Activated CD4-positive, alpha-beta T cell treated with anti-CD3 and anti-CD28 coated beads, Interleukin-2, amount 10 ng/mL, durations not matched to agents 24 days and 14 days (primary cell): Measurements from ENCODE around the gene SYN1. TPM values are rescaled to one million over a fixed set of nuclear protein-coding genes. Genes with fewer than 3 reads are reported as not detected.

Source experiments
- DNase-seq: peaks from one replicate; pipeline ENCODE4 v3.0.0; 2022
- H3K27ac Mint-ChIP-seq: one replicate; pipeline ENCODE4 v1.8.0; 2022; ENCODE audit warnings: mild to moderate bottlenecking, mixed read lengths
- H3K27me3 Mint-ChIP-seq: one replicate; pipeline ENCODE4 v1.8.0; 2022; ENCODE audit warnings: mixed read lengths
- H3K36me3 Mint-ChIP-seq: one replicate; pipeline ENCODE4 v1.8.0; 2022; ENCODE audit warnings: low read depth, mild to moderate bottlenecking, mixed read lengths
- H3K4me1 Mint-ChIP-seq: one replicate; pipeline ENCODE4 v1.8.0; 2021; ENCODE audit warnings: mixed read lengths
- H3K4me3 Mint-ChIP-seq: one replicate; pipeline ENCODE4 v1.8.0; 2022; ENCODE audit warnings: mild to moderate bottlenecking, moderate library complexity, mixed read lengths
- H3K9me3 Mint-ChIP-seq: one replicate; pipeline ENCODE4 v1.8.0; 2021; ENCODE audit warnings: mixed read lengths
- intact Hi-C: fragments of 100-400 bp; cut with micrococcal nuclease; formaldehyde crosslinking; loops from one replicate; pipeline ENCODE4 v1.15.1; 2023
- total RNA-seq: library from RNA; stranded (reverse); gene quantifications from 2 replicates; pipeline ENCODE4 v1.2.3, GENCODE V29; 2022

The SYN1 gene
- total RNA-seq, 1 donor from 2014 or later = 0.49 TPM

- Mint-ChIP-seq H3K27ac (peak overlapping the region; percentile 84), H3K4me3 (peak overlapping the region; percentile 83), H3K27me3 (no peaks in the 10 kb centered on the region), H3K36me3 (peaks cover 14% of the 10 kb centered on the region), H3K9me3 (no peaks in the 10 kb centered on the region), H3K4me1 (peaks cover 22% of the 10 kb centered on the region)
- intact Hi-C loops = no loop called here
- peak; percentile 68 for DNase-seq
Measured at GRCh38 chrX:47628982-47629381, 9.3 kb upstream of the SYN1 start.

- Mint-ChIP-seq H3K27me3 (peaks cover 9% of the 10 kb centered on the region), H3K4me3 (no peak overlapping the region), H3K27ac (no peak overlapping the region), H3K4me1 (peaks cover 28% of the 10 kb centered on the region), H3K9me3 (no peaks in the 10 kb centered on the region), H3K36me3 (peaks cover 10% of the 10 kb centered on the region)
- intact Hi-C loops = no loop called here
- no peak for DNase-seq
Measured at GRCh38 chrX:47625365-47625764, 5.7 kb upstream of the SYN1 start.

- H3K4me3 Mint-ChIP-seq = peak overlapping the region; percentile 83
- H3K27ac Mint-ChIP-seq = no peak overlapping the region
- peaks cover 20% of the 10 kb centered on the region for H3K4me1 Mint-ChIP-seq
- intact Hi-C loops = loop anchor here (5.0 kb wide), 1 partner anchor 41 kb away; the partner anchor contains the start of gene TIMP1
- peak; percentile 75 for DNase-seq
- peaks cover 9% of the 10 kb centered on the region for H3K36me3 Mint-ChIP-seq
- no peaks in the 10 kb centered on the region for H3K9me3 Mint-ChIP-seq
- H3K27me3 Mint-ChIP-seq = peaks cover 13% of the 10 kb centered on the region
Measured at GRCh38 chrX:47623540-47624027, 3.9 kb upstream of the SYN1 start.

- peaks cover 25% of the 10 kb centered on the region for H3K27me3 Mint-ChIP-seq
- H3K27ac Mint-ChIP-seq = no peak overlapping the region
- DNase-seq = no peak
- no peak overlapping the region for H3K4me3 Mint-ChIP-seq
- intact Hi-C loops = loop anchor here (2.0 to 5.0 kb wide), 2 partner anchors 40 to 61 kb away; partner anchors contain the start of genes ARAF and TIMP1
- peaks cover 6% of the 10 kb centered on the region for H3K36me3 Mint-ChIP-seq
- H3K9me3 Mint-ChIP-seq = no peaks in the 10 kb centered on the region
- peaks cover 16% of the 10 kb centered on the region for H3K4me1 Mint-ChIP-seq
Measured at GRCh38 chrX:47621851-47622250, 2.2 kb upstream of the SYN1 start.

GRCh38 chrX:47620303-47620685, 637 bp upstream of the SYN1 start:
- intact Hi-C loops = loop anchor here (2.0 to 5.0 kb wide), 2 partner anchors 38 to 59 kb away; partner anchors contain the start of genes ARAF and TIMP1
- Mint-ChIP-seq H3K27ac (no peak overlapping the region), H3K36me3 (peaks cover 3% of the 10 kb centered on the region), H3K27me3 (peaks cover 31% of the 10 kb centered on the region), H3K4me3 (peak overlapping the region; percentile 51), H3K9me3 (no peaks in the 10 kb centered on the region), H3K4me1 (peaks cover 16% of the 10 kb centered on the region)
- DNase-seq = no peak

- Mint-ChIP-seq H3K4me3 (peak overlapping the region; percentile 72), H3K4me1 (peaks cover 13% of the 10 kb centered on the region), H3K36me3 (no peaks in the 10 kb centered on the region), H3K27me3 (peaks cover 31% of the 10 kb centered on the region), H3K9me3 (no peaks in the 10 kb centered on the region), H3K27ac (no peak overlapping the region)
- intact Hi-C loops = no loop called here
- DNase-seq = no peak
Measured at GRCh38 chrX:47618923-47619485, 653 bp downstream of the SYN1 start.

- peaks cover 4% of the 10 kb centered on the region for H3K4me1 Mint-ChIP-seq
- intact Hi-C loops = no loop called here
- no peaks in the 10 kb centered on the region for H3K9me3 Mint-ChIP-seq
- H3K27ac Mint-ChIP-seq = no peak overlapping the region
- peaks cover 23% of the 10 kb centered on the region for H3K27me3 Mint-ChIP-seq
- H3K4me3 Mint-ChIP-seq = no peak overlapping the region
- no peaks in the 10 kb centered on the region for H3K36me3 Mint-ChIP-seq
- no peak for DNase-seq
Measured at GRCh38 chrX:47614618-47615017, 5.0 kb downstream of the SYN1 start.

GRCh38 chrX:47613082-47613481, 6.6 kb downstream of the SYN1 start:
- no peaks in the 10 kb centered on the region for H3K9me3 Mint-ChIP-seq
- peaks cover 3% of the 10 kb centered on the region for H3K4me1 Mint-ChIP-seq
- no peak overlapping the region for H3K4me3 Mint-ChIP-seq
- DNase-seq = no peak
- no peaks in the 10 kb centered on the region for H3K36me3 Mint-ChIP-seq
- H3K27ac Mint-ChIP-seq = no peak overlapping the region
- intact Hi-C loops = no loop called here
- H3K27me3 Mint-ChIP-seq = peaks cover 13% of the 10 kb centered on the region

GRCh38 chrX:47612418-47612817, 7.2 kb downstream of the SYN1 start:
- DNase-seq = no peak
- intact Hi-C loops = no loop called here
- no peaks in the 10 kb centered on the region for H3K36me3 Mint-ChIP-seq
- H3K4me1 Mint-ChIP-seq = peaks cover 4% of the 10 kb centered on the region
- peaks cover 7% of the 10 kb centered on the region for H3K27me3 Mint-ChIP-seq
- no peaks in the 10 kb centered on the region for H3K9me3 Mint-ChIP-seq
- H3K4me3 Mint-ChIP-seq = no peak overlapping the region
- H3K27ac Mint-ChIP-seq = no peak overlapping the region

GRCh38 chrX:47611926-47612325, 7.7 kb downstream of the SYN1 start:
- Mint-ChIP-seq H3K27ac (no peak overlapping the region), H3K4me1 (peaks cover 4% of the 10 kb centered on the region), H3K36me3 (no peaks in the 10 kb centered on the region), H3K27me3 (peaks cover 6% of the 10 kb centered on the region), H3K4me3 (no peak overlapping the region), H3K9me3 (no peaks in the 10 kb centered on the region)
- no peak for DNase-seq
- intact Hi-C loops = no loop called here

- intact Hi-C loops = no loop called here
Measured at GRCh38 chrX:47611489-47611888, 8.2 kb downstream of the SYN1 start.

GRCh38 chrX:47610511-47610910, 9.1 kb downstream of the SYN1 start:
- H3K27me3 Mint-ChIP-seq = no peaks in the 10 kb centered on the region

More at GRCh38 chrX:47611489-47611888, 8.2 kb downstream of the SYN1 start:
- Mint-ChIP-seq H3K9me3 (no peaks in the 10 kb centered on the region), H3K27me3 (peaks cover 3% of the 10 kb centered on the region), H3K4me1 (peaks cover 4% of the 10 kb centered on the region), H3K27ac (no peak overlapping the region), H3K36me3 (no peaks in the 10 kb centered on the region), H3K4me3 (no peak overlapping the region)
- DNase-seq = no peak

GRCh38 chrX:47608130-47608810, 11.4 kb downstream of the SYN1 start:
- peaks cover 4% of the 10 kb centered on the region for H3K4me1 Mint-ChIP-seq
- no peaks in the 10 kb centered on the region for H3K36me3 Mint-ChIP-seq
- no peaks in the 10 kb centered on the region for H3K27me3 Mint-ChIP-seq
- intact Hi-C loops = no loop called here
- H3K27ac Mint-ChIP-seq = no peak overlapping the region
- no peak for DNase-seq
- no peak overlapping the region for H3K4me3 Mint-ChIP-seq
- no peaks in the 10 kb centered on the region for H3K9me3 Mint-ChIP-seq

More at GRCh38 chrX:47610511-47610910, 9.1 kb downstream of the SYN1 start:
- H3K9me3 Mint-ChIP-seq = no peaks in the 10 kb centered on the region
- H3K36me3 Mint-ChIP-seq = no peaks in the 10 kb centered on the region
- intact Hi-C loops = no loop called here
- no peak overlapping the region for H3K4me3 Mint-ChIP-seq
- H3K4me1 Mint-ChIP-seq = peaks cover 4% of the 10 kb centered on the region
- H3K27ac Mint-ChIP-seq = no peak overlapping the region
- no peak for DNase-seq

GRCh38 chrX:47607091-47607490, 12.6 kb downstream of the SYN1 start:
- H3K9me3 Mint-ChIP-seq = no peaks in the 10 kb centered on the region
- H3K4me1 Mint-ChIP-seq = peaks cover 4% of the 10 kb centered on the region
- H3K36me3 Mint-ChIP-seq = no peaks in the 10 kb centered on the region
- H3K4me3 Mint-ChIP-seq = no peak overlapping the region
- no peak overlapping the region for H3K27ac Mint-ChIP-seq
- DNase-seq = no peak
- H3K27me3 Mint-ChIP-seq = no peaks in the 10 kb centered on the region
- intact Hi-C loops = no loop called here
